CD4-positive, alpha-beta T cell treated with Interleukin-6 for 4 hours (primary cell): Measurements from ENCODE around the gene PPM1H.
A peak's percentile ranks its signal among the peaks of the same experiment; 100 is the strongest.
"Not testable (repeated sequence)": the region's sequence is repeated elsewhere in the genome, so short reads cannot be mapped to it uniquely, and the experiment has no call there.

Experiments used
- DNase-seq: peaks from one replicate; pipeline ENCODE4 v3.0.0-alpha.2; 2020; ENCODE audit warnings: mixed read lengths

The PPM1H gene

GRCh38 chr12:62832027-62832426 lies 102.9 kb downstream of the PPM1H start:
- no peak for DNase-seq

GRCh38 chr12:62827855-62828254 lies 107.1 kb downstream of the PPM1H start:
- DNase-seq: no peak

GRCh38 chr12:62827042-62827441 lies 107.9 kb downstream of the PPM1H start:
- no peak for DNase-seq

- DNase-seq: no peak
These were observed 117.2 kb downstream of the PPM1H start for GRCh38 chr12:62817556-62818271.

- no peak for DNase-seq
These were observed 120.7 kb downstream of the PPM1H start for GRCh38 chr12:62814243-62814642.

GRCh38 chr12:62813031-62813829 lies 121.7 kb downstream of the PPM1H start:
- peak; percentile 34 for DNase-seq

- not testable (repeated sequence) for DNase-seq
These were observed 123.5 kb downstream of the PPM1H start for GRCh38 chr12:62811481-62811880.

GRCh38 chr12:62808166-62808879 lies 126.6 kb downstream of the PPM1H start:
- no peak for DNase-seq

- DNase-seq: no peak
These were observed 128.1 kb downstream of the PPM1H start for GRCh38 chr12:62806893-62807292.

GRCh38 chr12:62806244-62806836 lies 128.6 kb downstream of the PPM1H start:
- DNase-seq: no peak

- DNase-seq: no peak
These were observed 129.4 kb downstream of the PPM1H start for GRCh38 chr12:62805517-62805916.

GRCh38 chr12:62803756-62804155 lies 131.2 kb downstream of the PPM1H start:
- DNase-seq: no peak

- no peak for DNase-seq
These were observed 132.0 kb downstream of the PPM1H start for GRCh38 chr12:62802984-62803383.

- no peak for DNase-seq
These were observed 132.6 kb downstream of the PPM1H start for GRCh38 chr12:62802321-62802720.

- no peak for DNase-seq
These were observed 133.2 kb downstream of the PPM1H start for GRCh38 chr12:62801796-62802195.

- no peak for DNase-seq
These were observed 134.1 kb downstream of the PPM1H start for GRCh38 chr12:62800707-62801400.

GRCh38 chr12:62799766-62800406 lies 135.1 kb downstream of the PPM1H start:
- no peak for DNase-seq

GRCh38 chr12:62799126-62799736 lies 135.7 kb downstream of the PPM1H start:
- peak; percentile 56 for DNase-seq

GRCh38 chr12:62794218-62794583 lies 140.7 kb downstream of the PPM1H start:
- DNase-seq: no peak

GRCh38 chr12:62793256-62794217 lies 141.4 kb downstream of the PPM1H start:
- peak; percentile 80 for DNase-seq
